GM21528 (cell line): ENCODE data around the gene ARHGEF11.

ENCODE experiments used
- ATAC-seq: cut with Tn5 transposase; IDR thresholded peaks from one replicate; pipeline ENCODE4 v1.9.1; 2021; ENCODE audit warnings: mild to moderate bottlenecking, moderate library complexity; ENCODE audit not compliant: unreplicated experiment, low FRiP score

Gene ARHGEF11

GRCh38 chr1:156920233-156921052, 125.1 kb downstream of the ARHGEF11 start, which contains the start of gene LRRC71:
TSS of gene LRRC71 (plus strand) at chr1:156920632. CDS start at chr1:156920804, 172 bp downstream.
- no peak for ATAC-seq

GRCh38 chr1:156914440-156914856, 131.1 kb downstream of the ARHGEF11 start:
- ATAC-seq = no peak

DNA sequence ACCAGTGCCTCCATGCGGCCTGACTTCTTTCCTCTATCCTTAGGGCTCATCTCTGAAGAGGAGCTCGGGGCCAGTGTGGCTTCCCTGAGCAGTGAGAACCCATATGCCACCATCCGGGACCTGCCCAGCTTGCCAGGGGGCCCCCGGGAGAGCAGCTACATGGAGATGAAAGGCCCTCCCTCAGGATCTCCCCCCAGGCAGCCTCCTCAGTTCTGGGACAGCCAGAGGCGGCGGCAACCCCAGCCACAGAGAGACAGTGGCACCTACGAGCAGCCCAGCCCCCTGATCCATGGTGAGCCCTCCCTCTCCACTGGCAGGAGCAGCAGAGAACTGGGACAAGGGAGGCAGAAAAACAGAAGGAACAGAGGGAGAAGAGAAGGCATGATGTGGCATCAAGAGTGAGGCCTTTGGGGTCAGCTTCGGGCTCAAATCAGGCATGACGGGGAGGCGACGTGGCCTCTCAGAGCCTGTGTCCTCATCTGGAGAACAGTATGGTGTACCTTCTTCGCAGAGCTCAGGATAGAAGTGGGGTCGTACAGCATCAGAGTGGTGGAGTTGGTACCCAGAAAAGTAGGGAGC, 131.6 kb downstream of the ARHGEF11 start:
- ATAC-seq = no peak

GRCh38 chr1:156912861-156913808, 132.4 kb downstream of the ARHGEF11 start:
- ATAC-seq = no peak

DNA sequence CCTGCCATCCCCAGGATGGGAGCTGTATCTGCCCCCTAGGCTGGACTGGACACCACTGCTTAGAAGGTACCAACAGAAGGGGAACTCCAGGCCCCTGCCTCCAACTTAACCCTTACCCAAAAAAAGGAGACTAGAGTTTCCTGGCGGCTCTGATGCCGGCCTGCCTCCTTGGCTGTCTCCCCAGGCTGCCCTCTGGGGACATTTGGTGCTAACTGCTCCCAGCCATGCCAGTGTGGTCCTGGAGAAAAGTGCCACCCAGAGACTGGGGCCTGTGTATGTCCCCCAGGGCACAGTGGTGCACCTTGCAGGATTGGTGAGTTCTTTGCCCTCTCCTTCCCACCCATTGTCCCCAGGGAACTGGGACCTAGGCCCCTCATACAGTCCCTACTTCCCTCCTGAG, 133.2 kb downstream of the ARHGEF11 start:
- no peak for ATAC-seq

- ATAC-seq = no peak
Measured at GRCh38 chr1:156911577-156912298, 133.8 kb downstream of the ARHGEF11 start.

DNA sequence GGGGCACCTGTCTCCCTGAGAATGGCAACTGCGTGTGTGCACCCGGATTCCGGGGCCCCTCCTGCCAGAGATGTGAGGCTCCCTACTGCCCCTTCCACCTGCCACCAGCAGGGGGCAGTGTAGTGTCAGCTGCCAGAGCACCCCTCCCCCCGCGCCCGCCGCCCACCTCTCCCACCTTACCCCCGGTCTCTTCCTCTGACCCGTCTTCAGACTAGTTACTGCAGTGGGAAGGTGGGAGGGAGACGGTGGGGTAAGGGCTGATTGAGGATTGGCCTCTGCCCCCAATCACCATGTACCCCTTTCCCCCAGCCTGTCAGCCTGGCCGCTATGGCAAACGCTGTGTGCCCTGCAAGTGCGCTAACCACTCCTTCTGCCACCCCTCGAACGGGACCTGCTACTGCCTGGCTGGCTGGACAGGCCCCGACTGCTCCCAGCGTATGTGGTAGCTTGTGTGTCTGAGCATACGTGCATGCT, 135.2 kb downstream of the ARHGEF11 start:
- no peak for ATAC-seq

DNA sequence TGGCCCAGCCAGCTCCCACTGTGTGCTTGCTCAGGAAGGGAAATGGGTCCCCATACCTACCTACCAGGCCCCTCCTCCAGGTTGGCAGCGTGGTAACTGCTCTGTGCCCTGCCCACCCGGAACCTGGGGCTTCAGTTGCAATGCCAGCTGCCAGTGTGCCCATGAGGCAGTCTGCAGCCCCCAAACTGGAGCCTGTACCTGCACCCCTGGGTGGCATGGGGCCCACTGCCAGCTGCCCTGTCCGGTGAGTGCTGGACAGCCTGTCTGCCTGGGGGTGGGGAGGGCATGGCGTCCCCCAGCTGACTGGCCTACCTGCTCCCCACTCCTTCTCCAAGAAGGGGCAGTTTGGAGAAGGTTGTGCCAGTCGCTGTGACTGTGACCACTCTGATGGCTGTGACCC, 135.9 kb downstream of the ARHGEF11 start:
- no peak for ATAC-seq

DNA sequence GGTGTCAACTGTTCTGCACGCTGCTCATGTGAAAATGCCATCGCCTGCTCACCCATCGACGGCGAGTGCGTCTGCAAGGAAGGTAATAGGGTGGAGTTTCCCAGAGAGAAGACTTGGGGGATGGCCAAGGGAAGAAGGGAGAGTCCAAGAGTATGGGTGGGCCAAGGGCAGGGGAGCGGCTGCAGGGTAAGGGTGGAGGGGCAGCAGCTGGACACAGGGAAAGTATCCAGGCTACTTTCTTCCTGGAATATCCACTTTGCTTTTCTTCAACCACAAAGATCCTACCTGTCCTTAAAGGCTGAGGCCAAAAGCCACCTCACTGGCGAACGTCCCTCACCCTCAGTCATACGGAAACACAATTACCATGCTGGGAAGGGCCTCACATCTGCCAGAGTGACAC, 136.6 kb downstream of the ARHGEF11 start:
- no peak for ATAC-seq

- no peak for ATAC-seq
Measured at GRCh38 chr1:156908541-156908940, 137.0 kb downstream of the ARHGEF11 start.

DNA sequence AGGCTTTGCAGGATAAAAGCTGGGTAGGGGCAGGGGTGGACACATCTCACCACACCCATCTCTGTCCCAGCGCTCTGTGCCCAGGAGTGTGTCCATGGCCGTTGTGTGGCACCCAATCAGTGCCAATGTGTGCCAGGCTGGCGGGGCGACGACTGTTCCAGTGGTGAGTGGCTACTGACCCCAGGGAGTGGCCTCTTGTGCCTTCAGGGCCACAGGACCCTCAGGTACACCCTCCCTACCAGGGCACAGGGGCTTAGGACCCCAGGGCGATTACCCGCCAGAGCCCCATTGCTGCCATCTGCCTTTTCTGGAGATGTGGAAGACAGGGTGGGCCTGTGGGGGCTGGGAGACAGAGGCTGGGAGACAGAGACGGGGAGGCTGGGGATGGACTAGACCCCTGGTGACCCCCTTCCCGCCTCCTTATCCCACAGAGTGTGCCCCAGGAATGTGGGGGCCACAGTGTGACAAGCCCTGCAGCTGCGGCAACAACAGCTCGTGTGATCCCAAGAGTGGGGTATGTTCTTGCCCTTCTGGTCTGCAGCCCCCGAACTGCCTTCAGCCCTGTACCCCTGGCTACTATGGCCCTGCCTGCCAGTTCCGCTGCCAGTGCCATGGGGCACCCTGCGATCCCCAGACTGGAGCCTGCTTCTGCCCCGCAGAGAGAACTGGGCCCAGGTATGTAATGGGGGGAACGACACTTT, 139.2 kb downstream of the ARHGEF11 start:
- ATAC-seq = no peak

DNA sequence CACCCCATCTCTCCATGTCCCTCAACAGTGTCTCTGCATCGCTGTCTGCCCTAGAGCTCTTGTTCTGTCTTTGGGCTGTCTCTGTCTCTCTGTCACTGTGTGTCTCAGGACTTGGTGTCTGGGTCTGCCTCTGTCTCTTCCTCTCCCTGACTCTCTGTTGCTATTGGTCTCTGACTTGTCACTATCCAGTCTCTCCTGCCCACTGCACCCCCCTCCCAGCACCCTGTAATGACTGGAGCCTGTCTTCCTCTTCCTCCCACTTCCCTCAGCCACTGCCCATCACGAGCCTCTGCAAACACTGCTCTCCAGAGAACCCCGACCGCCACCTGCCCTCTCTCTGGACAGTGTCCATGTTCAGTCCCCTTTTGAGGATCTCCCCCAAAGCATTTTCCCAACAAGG, 139.9 kb downstream of the ARHGEF11 start:
- no peak for ATAC-seq

- ATAC-seq = no peak
Measured at GRCh38 chr1:156905176-156905575, 140.4 kb downstream of the ARHGEF11 start.

- ATAC-seq = no peak
Measured at GRCh38 chr1:156904187-156904959, 141.2 kb downstream of the ARHGEF11 start.

- no peak for ATAC-seq
Measured at GRCh38 chr1:156903328-156904091, 142.0 kb downstream of the ARHGEF11 start.

DNA sequence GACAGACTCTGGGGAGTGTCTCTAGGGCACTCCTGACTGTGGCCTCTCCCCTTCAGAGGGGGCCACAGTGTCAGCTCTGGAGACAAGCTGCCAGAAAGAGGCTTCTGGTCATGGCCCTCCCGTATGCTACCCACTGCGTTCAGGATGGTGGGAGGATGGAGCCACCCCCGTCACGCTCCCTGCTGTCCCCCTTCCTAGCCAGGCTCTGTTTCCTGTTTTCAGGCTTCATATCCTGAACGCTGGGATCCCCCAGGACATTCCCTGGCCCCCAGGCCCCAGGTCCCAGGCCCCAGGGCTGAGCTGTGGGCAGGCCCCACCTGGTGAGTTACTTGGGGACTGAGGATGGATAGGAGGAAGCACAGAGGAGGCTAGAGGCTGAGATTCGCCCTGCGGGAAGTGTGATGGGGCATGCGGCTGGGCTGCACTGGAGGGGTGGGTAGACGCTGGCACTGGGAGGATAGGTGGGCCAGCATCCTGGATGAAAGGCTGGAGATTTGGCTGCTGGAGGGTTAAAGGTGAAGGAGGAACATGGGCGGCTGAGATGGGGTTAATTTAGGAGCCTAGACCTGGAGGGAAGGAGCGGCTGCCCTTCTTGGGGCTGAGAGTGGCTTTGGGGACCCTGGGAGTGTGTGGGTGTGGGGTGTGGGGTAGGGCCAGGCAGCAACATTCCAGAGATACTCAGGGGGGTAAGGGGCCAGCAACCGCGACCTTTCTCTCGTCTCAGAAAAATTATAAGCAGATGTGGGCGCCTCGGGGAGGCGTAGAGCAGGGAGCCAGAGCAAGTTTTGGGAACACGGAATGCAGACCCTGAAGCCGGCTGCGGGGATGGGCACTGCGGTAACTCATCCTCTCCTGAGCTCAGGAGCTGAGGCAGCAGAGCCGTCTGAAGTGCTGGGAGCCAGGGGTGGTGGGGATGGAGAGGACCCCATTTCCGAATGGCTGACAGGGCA, 143.3 kb downstream of the ARHGEF11 start:
- no peak for ATAC-seq

DNA sequence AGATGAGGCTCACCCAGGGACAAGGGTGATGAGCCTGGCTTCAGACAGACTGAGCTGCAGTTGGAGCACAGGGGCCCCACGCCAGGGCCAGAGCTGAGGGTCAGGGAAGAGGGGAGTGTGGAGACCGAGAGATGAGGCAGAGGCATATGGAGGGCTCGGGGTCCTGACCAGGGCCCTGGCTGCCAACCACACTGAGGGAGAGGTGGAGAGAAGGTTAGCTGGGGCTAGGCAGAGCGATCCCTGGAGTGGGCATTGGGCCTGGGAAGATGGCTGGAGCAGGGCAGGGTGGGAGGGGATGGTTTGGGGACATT, 144.0 kb downstream of the ARHGEF11 start:
- no peak for ATAC-seq
